GM18507 (cell line): ENCODE results near the gene OR4E2.
"Not testable (repeated sequence)": the region's sequence is repeated elsewhere in the genome, so short reads cannot be mapped to it uniquely, and the experiment has no call there.

ENCODE experiments used
- DNase-seq: peaks from one replicate; pipeline ENCODE4 v3.0.0; 2011; ENCODE audit warnings: low read depth; ENCODE audit not compliant: insufficient read length; ENCODE audit errors: extremely low spot score
- FAIRE-seq: peaks from 2 replicates; lab custom pipeline; 2011; peaks lifted over from hg19 to GRCh38; lab: Jason Lieb, UNC

The OR4E2 gene

GRCh38 chr14:21653331-21653885 lies at the start of gene OR4E2:
OR4E2 (plus strand) TSS chr14:21653835; CDS start chr14:21665083, 11,248 bp downstream.
- DNase-seq: no peak
- FAIRE-seq: no peak

DNA sequence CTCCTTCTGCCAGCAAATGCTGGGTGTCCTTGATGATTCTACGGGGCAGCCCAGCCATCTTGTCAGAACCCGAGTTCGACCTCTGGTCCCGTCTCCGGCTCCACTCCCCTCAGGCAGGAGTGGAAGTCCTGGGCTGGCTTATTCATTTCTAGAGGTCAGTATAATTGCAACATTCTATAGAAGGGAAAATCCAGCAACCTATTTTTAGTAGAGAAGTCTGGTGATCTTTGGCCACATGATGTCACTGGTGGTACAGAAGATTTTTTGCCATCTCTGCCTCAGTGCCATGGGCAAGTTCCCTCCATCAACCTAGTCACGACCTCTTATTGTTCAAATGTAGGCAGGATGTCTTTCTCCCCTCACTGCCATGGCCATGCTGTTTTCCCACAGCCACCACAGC lies 41.3 kb upstream of the OR4E2 start:
- FAIRE-seq: no peak
- DNase-seq: no peak

DNA sequence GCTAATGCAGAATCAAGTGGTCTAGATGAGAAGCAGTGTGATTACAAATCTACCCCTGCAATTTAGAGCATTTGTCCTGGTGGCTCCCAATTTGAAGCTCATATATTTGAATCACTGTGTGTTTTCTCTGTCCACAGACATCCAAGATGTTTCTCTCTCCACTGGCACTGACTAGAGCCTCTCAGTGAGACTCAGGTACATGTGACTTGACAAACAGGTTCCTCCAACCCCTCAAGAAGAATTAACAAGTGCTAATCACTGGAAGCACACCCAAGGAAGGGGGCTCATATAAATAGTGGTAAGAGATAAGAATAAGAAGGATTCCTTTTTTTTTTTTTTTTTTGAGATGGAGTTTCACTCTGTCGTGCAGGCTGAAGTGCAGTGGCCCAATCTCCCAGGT lies 39.4 kb upstream of the OR4E2 start:
- FAIRE-seq (no peak), DNase-seq (no peak)

GRCh38 chr14:21617614-21618013 lies 36.0 kb upstream of the OR4E2 start:
- FAIRE-seq (no peak), DNase-seq (no peak)

GRCh38 chr14:21626491-21627230 lies 27.0 kb upstream of the OR4E2 start:
- DNase-seq: no peak
- no peak for FAIRE-seq

GRCh38 chr14:21630503-21630902 lies 23.1 kb upstream of the OR4E2 start:
- not testable (repeated sequence) for FAIRE-seq, DNase-seq

GRCh38 chr14:21631084-21631483 lies 22.6 kb upstream of the OR4E2 start:
- no peak for FAIRE-seq
- DNase-seq: no peak

- FAIRE-seq (no peak), DNase-seq (no peak)
These were observed 18.8 kb upstream of the OR4E2 start, which contains the start of gene OR10G2 for GRCh38 chr14:21634840-21635239. OR10G2 (minus strand) TSS chr14:21634940; CDS start chr14:21634842, 98 bp downstream.

DNA sequence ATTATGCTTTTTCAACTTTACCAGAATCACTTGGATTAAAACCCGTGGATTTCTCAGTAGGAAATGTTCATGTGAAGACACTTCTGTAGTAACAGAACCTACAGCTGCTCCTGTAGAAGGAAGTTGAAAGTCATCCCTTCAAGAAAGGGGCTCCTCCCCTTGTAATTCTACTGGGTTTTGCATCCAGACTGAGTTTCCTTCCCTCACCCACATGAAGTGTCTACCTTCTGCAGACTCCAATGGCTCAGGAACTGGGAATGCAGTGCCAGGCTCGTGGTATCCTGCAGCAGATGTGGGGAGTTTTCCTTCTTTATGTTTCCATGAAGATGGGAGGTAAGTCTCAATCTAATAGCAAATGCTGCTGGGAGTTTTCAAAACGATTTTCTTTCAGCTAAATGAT lies 11.0 kb upstream of the OR4E2 start:
- FAIRE-seq (no peak), DNase-seq (no peak)

DNA sequence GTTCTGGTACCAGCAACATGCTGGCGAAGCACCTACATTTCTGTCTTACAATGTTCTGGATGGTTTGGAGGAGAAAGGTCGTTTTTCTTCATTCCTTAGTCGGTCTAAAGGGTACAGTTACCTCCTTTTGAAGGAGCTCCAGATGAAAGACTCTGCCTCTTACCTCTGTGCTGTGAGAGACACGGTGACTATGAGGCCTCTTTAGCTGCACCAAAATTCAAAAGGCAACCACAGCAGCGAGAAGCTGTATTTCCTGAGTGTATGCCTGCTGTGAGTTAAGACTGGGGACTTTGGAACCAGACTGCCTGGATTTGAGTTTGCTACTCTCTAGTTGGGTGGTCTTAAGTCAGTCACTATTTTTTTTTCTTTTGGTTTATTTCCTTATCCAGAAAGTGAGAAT lies 10.2 kb upstream of the OR4E2 start:
- no peak for DNase-seq
- FAIRE-seq: no peak

DNA sequence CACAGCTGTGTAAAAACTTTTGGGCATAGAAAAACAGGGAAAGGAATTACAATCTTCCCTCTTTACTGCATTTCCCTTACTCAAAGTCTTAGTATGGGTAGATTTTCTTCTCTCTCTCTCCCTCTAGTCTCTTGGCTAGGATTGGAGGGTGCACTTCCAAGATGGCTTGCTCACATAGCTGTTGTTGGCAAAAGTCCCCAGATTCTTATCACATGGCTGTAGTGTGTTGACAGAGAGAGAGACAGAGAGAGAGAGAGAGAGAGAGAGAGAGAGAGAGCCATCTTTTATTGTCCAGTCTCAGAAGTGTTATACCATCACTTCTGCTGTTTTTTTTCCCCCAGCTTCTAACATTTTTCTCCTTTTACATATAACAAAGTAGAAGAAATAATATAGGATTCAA lies 6.3 kb upstream of the OR4E2 start:
- DNase-seq: no peak
- no peak for FAIRE-seq

DNA sequence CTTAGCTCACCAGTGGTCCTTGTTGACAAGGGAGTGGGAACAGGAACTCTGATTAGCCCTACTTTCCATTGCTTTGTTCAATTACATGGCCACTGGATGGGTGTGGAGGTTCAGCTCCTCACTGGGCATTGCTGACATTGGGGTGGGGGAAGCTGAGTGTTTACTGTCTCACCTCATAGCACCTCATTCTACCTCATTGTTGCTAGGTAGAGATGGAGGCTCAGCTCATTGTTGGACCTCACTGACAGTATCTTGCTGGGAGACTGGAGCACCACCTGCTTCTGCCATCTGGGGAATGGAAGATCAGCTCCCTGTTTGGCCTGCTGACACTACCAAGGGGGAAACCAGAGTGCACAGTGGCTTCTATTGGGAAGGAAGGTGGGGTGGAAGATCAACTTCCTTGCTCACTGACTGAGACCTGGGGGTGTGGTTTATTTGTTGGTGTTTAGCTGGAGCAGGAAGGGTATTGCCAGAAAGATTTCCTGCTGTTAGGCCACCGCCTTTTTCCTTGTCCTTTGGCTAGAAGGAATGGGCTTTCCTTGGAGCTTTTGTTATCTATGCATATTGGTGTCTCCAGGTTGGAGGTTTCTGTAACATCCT lies 1.3 kb upstream of the OR4E2 start:
- no peak for FAIRE-seq
- no peak for DNase-seq

DNA sequence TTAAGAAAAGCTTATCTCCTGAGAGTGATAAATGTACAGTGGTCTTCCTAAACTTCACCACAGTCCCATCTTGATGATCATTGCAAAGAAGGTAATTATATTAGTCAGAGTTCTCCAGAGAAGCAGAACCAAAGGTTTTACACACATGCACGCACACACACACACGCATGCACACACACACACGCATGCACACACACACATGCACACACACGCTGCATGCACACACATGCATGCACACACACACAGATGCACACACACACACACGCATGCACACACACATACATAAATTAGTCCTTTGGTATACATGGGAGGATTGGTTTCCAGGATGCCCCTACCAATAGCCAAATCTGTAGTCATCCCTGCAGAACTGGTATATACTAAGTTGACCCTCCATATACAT lies 580 bp downstream of the OR4E2 start:
- no peak for DNase-seq
- FAIRE-seq: no peak

GRCh38 chr14:21656980-21657379 lies 3.3 kb downstream of the OR4E2 start:
- no peak for DNase-seq
- no peak for FAIRE-seq

DNA sequence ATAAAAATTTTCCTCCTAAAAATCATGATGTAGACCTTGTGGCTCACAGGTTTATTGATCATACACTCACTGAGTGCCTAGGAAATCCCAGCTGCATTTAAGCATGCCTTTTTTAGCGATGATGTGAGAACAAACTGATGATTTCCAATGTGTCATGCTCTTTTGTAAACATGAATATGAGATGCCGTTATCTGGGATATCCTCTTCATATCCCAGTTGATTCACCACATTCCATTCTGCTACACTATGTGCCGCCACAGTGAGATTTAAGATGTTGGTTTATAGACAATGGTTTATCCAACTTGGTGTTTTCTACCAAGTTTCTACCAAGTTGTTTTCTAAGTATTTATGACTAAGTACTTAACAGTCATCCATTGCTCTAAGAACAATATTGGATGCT lies 14.7 kb downstream of the OR4E2 start:
- FAIRE-seq (no peak), DNase-seq (no peak)

DNA sequence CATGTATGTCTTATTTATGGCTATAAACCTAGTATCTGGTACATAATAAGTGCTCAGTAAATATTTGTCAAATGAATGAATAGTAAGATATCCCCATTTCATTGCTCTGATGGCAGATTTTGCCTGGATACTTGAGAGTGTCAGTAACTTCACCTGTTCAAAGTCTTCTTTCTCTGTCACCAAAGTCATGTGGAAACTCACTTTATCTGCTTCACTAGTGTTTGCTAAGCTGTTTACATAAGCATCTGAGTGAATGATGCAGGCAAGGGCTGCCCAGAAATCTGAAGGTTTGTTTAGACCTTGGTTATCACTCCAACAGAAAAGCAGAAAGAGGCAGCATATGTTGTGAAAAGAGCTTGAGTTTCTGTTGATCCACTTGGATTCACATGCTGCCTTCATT lies 15.6 kb downstream of the OR4E2 start:
- FAIRE-seq: no peak
- no peak for DNase-seq

DNA sequence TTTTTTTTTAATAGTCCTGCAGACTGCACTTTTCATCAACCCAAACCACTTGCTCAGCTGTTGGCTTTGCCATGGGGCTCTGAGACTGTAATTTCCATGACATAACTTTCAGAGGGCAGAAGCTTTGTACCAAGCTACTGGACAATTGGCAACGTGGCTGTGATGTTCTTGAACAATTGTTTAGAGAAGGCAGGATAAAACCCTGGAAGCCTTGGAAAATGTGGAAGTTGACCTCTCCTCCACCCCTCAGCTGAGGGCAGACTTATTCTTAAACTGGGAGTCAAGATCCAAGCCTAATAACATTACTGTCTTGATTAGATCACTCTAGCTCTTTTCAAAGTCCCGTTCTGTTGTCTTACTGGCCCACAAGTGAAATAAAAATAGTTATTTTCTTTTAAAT lies 17.7 kb downstream of the OR4E2 start:
- no peak for FAIRE-seq
- no peak for DNase-seq

- DNase-seq (no peak), FAIRE-seq (no peak)
These were observed 18.5 kb downstream of the OR4E2 start for GRCh38 chr14:21672116-21672515.

GRCh38 chr14:21673718-21674117 lies 20.1 kb downstream of the OR4E2 start, which contains the start of gene OR4E1:
OR4E1 (minus strand) TSS chr14:21673818; CDS start chr14:21670935, 2,883 bp downstream.
- FAIRE-seq (no peak), DNase-seq (no peak)

- DNase-seq: no peak
These were observed 21.9 kb downstream of the OR4E2 start for GRCh38 chr14:21675566-21675965.

GRCh38 chr14:21680072-21680471 lies 26.4 kb downstream of the OR4E2 start:
- DNase-seq: no peak
- no peak for FAIRE-seq

More at GRCh38 chr14:21675566-21675965, 21.9 kb downstream of the OR4E2 start:
- FAIRE-seq: no peak
